Measurements from ENCODE around the gene PSMD1.
A peak's percentile ranks its signal among the peaks of the same experiment; 100 is the strongest.
"Not testable (repeated sequence)": the region's sequence is repeated elsewhere in the genome, so short reads cannot be mapped to it uniquely, and the experiment has no call there.

Gene PSMD1

GRCh38 chr2:231161252-231161839 lies 104.7 kb downstream of the PSMD1 start:
- peak; percentile 88 to 91 for ATAC-seq

GRCh38 chr2:231161877-231162329 lies 105.2 kb downstream of the PSMD1 start:
- ATAC-seq, result peak in 1 of 2 donors; percentile 49

GRCh38 chr2:231163011-231163410 lies 106.3 kb downstream of the PSMD1 start:
- ATAC-seq, result no peak

GRCh38 chr2:231163414-231164095 lies 106.9 kb downstream of the PSMD1 start:
- no peak for ATAC-seq

GRCh38 chr2:231167745-231168459 lies 111.2 kb downstream of the PSMD1 start:
- peak; percentile 65 to 77 for ATAC-seq

- no peak for ATAC-seq
Measured at GRCh38 chr2:231168460-231169139, 111.9 kb downstream of the PSMD1 start.

- no peak for ATAC-seq
Measured at GRCh38 chr2:231169488-231169887, 112.8 kb downstream of the PSMD1 start.

GRCh38 chr2:231170055-231170454 lies 113.4 kb downstream of the PSMD1 start:
- ATAC-seq, result no peak

GRCh38 chr2:231172025-231172424 lies 115.4 kb downstream of the PSMD1 start:
- ATAC-seq, result no peak

GRCh38 chr2:231174211-231174651 lies 117.6 kb downstream of the PSMD1 start:
- ATAC-seq, result no peak

GRCh38 chr2:231176066-231176465 lies 119.4 kb downstream of the PSMD1 start:
- ATAC-seq, result no peak

GRCh38 chr2:231177156-231178025 lies 120.7 kb downstream of the PSMD1 start:
- ATAC-seq, result no peak

- not testable (repeated sequence) for ATAC-seq
Measured at GRCh38 chr2:231178805-231179204, 122.1 kb downstream of the PSMD1 start.

GRCh38 chr2:231181860-231182512 lies 125.3 kb downstream of the PSMD1 start:
- ATAC-seq, result peak in 1 of 2 donors; percentile 34

GRCh38 chr2:231182513-231182899 lies 125.8 kb downstream of the PSMD1 start:
- no peak for ATAC-seq

- no peak for ATAC-seq
Measured at GRCh38 chr2:231183851-231184250, 127.2 kb downstream of the PSMD1 start.

GRCh38 chr2:231184319-231184718 lies 127.7 kb downstream of the PSMD1 start:
- no peak for ATAC-seq

GRCh38 chr2:231185050-231185725 lies 128.5 kb downstream of the PSMD1 start:
- no peak for ATAC-seq

GRCh38 chr2:231185886-231186285 lies 129.2 kb downstream of the PSMD1 start:
- ATAC-seq, result no peak

- no peak for ATAC-seq
Measured at GRCh38 chr2:231186325-231186724, 129.7 kb downstream of the PSMD1 start.
